ENCODE data around the gene KIAA1958. TPM values are rescaled to one million over a fixed set of nuclear protein-coding genes. Genes with fewer than 3 reads are reported as not detected.

KIAA1958 gene
- total and polyA plus RNA-seq, 4 donors, result 0.99 to 7.1 (median 3.3) TPM

- WGBS, result 77% methylated on average over 4 of the region's 4 CpGs
- TF ChIP-seq RAD21 (IDR thresholded peaks at IDR 0.05), result no peak
- no peak for TF ChIP-seq ATF3 (IDR thresholded peaks at IDR 0.05)
- TF ChIP-seq RXRA (IDR thresholded peaks at IDR 0.05), result no peak
- no peak for TF ChIP-seq GABPA (IDR thresholded peaks at IDR 0.05 in 1 of 2, conservative IDR thresholded peaks at IDR 0.05 in 1 of 2)
- no peak for TF ChIP-seq CTCF (IDR thresholded peaks at IDR 0.05; ENCODE audit: low read depth, low read length, missing input control)
Measured at GRCh38 chr9:112562235-112562958, 75.8 kb downstream of the KIAA1958 start.

GRCh38 chr9:112569186-112569585 is 82.6 kb downstream of the KIAA1958 start:
- TF ChIP-seq FOXA1 (IDR thresholded peaks at IDR 0.05), result no peak
- TF ChIP-seq REST (IDR thresholded peaks at IDR 0.05), result no peak
- no peak for TF ChIP-seq SP1 (IDR thresholded peaks at IDR 0.05)
- no peak for TF ChIP-seq GABPA (IDR thresholded peaks at IDR 0.05 in 1 of 2, conservative IDR thresholded peaks at IDR 0.05 in 1 of 2)
- no peak for TF ChIP-seq CTCF (IDR thresholded peaks at IDR 0.05; ENCODE audit: low read depth, low read length, missing input control)
- TF ChIP-seq RXRA (IDR thresholded peaks at IDR 0.05), result no peak
- no peak for TF ChIP-seq RAD21 (IDR thresholded peaks at IDR 0.05)
- Histone ChIP-seq H3K27me3 (ENCODE audit: control insufficient read depth in 4 of 4, insufficient read depth in 4 of 4, low read length in 3 of 4) (no peaks in the 10 kb centered on the region), H3K36me3 (ENCODE audit: control insufficient read depth in 4 of 4, insufficient read depth in 3 of 4, low read depth in 1 of 4, low read length in 3 of 4) (no peaks in the 10 kb centered on the region), H3K4me1 (ENCODE audit: control insufficient read depth in 4 of 4, insufficient read depth in 4 of 4, low read length in 3 of 4) (peaks cover 0 to 20% (median 11%) of the 10 kb centered on the region in 4 donors), H3K4me3 (ENCODE audit: low read depth in 1 of 3, low read length in 3 of 3) (no peak overlapping the region), H3K9me3 (ENCODE audit: control insufficient read depth in 4 of 4, low read length in 3 of 4) (no peaks in the 10 kb centered on the region), H3K27ac (ENCODE audit: low read depth in 1 of 2, low read length in 2 of 2) (no peak overlapping the region), H3K9ac (ENCODE audit: low read depth in 1 of 2, low read length in 2 of 2) (no peak overlapping the region)
- no peak for DNase-seq (ENCODE audit: low spot score)
- 84% methylated on average over 2 of the region's 2 CpGs for WGBS

More at GRCh38 chr9:112562235-112562958, 75.8 kb downstream of the KIAA1958 start:
- H3K27ac ChIP-seq (ENCODE audit: low read depth in 1 of 2, low read length in 2 of 2), result no peak overlapping the region
- H3K27me3 ChIP-seq (ENCODE audit: control insufficient read depth in 4 of 4, insufficient read depth in 4 of 4, low read length in 3 of 4), result no peaks in the 10 kb centered on the region
- no peak overlapping the region for H3K9ac ChIP-seq (ENCODE audit: low read depth in 1 of 2, low read length in 2 of 2)
- no peak overlapping the region for H3K4me3 ChIP-seq (ENCODE audit: low read depth in 1 of 3, low read length in 3 of 3)
- peaks cover 0 to 2% (median 0%) of the 10 kb centered on the region in 4 donors for H3K4me1 ChIP-seq (ENCODE audit: control insufficient read depth in 4 of 4, insufficient read depth in 4 of 4, low read length in 3 of 4)
- H3K36me3 ChIP-seq (ENCODE audit: control insufficient read depth in 4 of 4, insufficient read depth in 3 of 4, low read depth in 1 of 4, low read length in 3 of 4), result no peaks in the 10 kb centered on the region
- no peak for DNase-seq (ENCODE audit: low spot score)
- no peaks in the 10 kb centered on the region for H3K9me3 ChIP-seq (ENCODE audit: control insufficient read depth in 4 of 4, low read length in 3 of 4)

Measured in liver (tissue), 9 donors.